Natural killer cell (primary cell): ENCODE results near the gene ABCF2. TPM values are rescaled to one million over a fixed set of nuclear protein-coding genes. Genes with fewer than 3 reads are reported as not detected.

Source experiments
- ATAC-seq, 3 donors: fragments of 150-1000 bp in 2 of 3; fragments of 200-7000 bp in 1 of 3; cut with Tn5 transposase; 1 replicate in 1 of 3; 2 replicates in 2 of 3; pipeline ENCODE4 v1.10.0; 2021; ENCODE audit warnings: mild to moderate bottlenecking in 2 of 3, moderate library complexity in 2 of 3
- DNase-seq, 2 donors: peaks; one replicate each; pipeline versions ENCODE4 v3.0.0 to v3.0.0-alpha.2; 2013 to 2021; ENCODE audit warnings: mixed read lengths in 1 of 2
- H3K27ac ChIP-seq: one replicate; pipeline ENCODE4 v1.5.1; 2013; ENCODE audit warnings: mild to moderate bottlenecking, low read length
- H3K27me3 ChIP-seq: one replicate; pipeline ENCODE4 v1.6.1; 2013; ENCODE audit warnings: low read length; ENCODE audit not compliant: control insufficient read depth, insufficient read depth
- H3K36me3 ChIP-seq: one replicate; pipeline ENCODE4 v1.6.1; 2013; ENCODE audit warnings: low read length; ENCODE audit not compliant: control insufficient read depth, insufficient read depth
- H3K4me1 ChIP-seq: one replicate; pipeline ENCODE4 v1.6.1; 2013; ENCODE audit warnings: low read length; ENCODE audit not compliant: control insufficient read depth, insufficient read depth
- H3K4me3 ChIP-seq: one replicate; pipeline ENCODE4 v1.5.1; 2013; ENCODE audit warnings: low read length
- H3K9me3 ChIP-seq: one replicate; pipeline ENCODE4 v1.6.1; 2013; ENCODE audit warnings: low read length; ENCODE audit not compliant: control insufficient read depth, insufficient read depth
- H3K27ac Mint-ChIP-seq, 2 donors: one replicate each; pipeline ENCODE4 v1.8.0; 2022; ENCODE audit warnings: mild to moderate bottlenecking in 2 of 2, mixed read lengths in 2 of 2, moderate library complexity in 1 of 2
- H3K27me3 Mint-ChIP-seq, 2 donors: one replicate each; pipeline ENCODE4 v1.8.0; 2022; ENCODE audit warnings: low read depth in 2 of 2, mixed read lengths in 2 of 2
- H3K36me3 Mint-ChIP-seq: one replicate; pipeline ENCODE4 v1.8.0; 2022; ENCODE audit warnings: mixed read lengths
- H3K4me1 Mint-ChIP-seq, 2 donors: one replicate each; pipeline ENCODE4 v1.8.0; 2022; ENCODE audit warnings: mixed read lengths in 2 of 2
- H3K4me3 Mint-ChIP-seq: one replicate; pipeline ENCODE4 v1.8.0; 2022; ENCODE audit warnings: mild to moderate bottlenecking, moderate library complexity, mixed read lengths
- H3K9me3 Mint-ChIP-seq, 2 donors: one replicate each; pipeline ENCODE4 v1.8.0; 2022; ENCODE audit warnings: mixed read lengths in 2 of 2
- CTCF ChIP-seq: fragments of 200-600 bp; IDR thresholded peaks from one replicate; pipeline ENCODE4 v1.8.0; 2022; ENCODE audit warnings: antibody characterized with exemption
- WGBS: methylation state at CpG from one replicate; pipeline ENCODE4 v1.1.7; 2013; ENCODE audit warnings: missing lambda C conversion rate; ENCODE audit not compliant: insufficient coverage; 5-methylcytosine and 5-hydroxymethylcytosine counted together
- intact Hi-C: fragments of 100-400 bp; cut with micrococcal nuclease; formaldehyde crosslinking; loops from one replicate; pipeline ENCODE4 v1.14.2; 2022
- total RNA-seq, 4 donors: library from RNA; stranded (reverse); fragments of 120-200 nt in 1 of 4; gene quantifications; one replicate each; pipeline versions ENCODE4 v1.2.3 to v1.2.4, GENCODE V29; 2013 to 2022

ABCF2 gene
- total RNA-seq, 3 donors from 2014 or later (not counting 1 experiment from before 2014, with no cell fraction given) = 12.1 to 26.1 (median 17.6) TPM

GRCh38 chr7:151231080-151231479 lies 4.1 kb upstream of the ABCF2 start:
- H3K9me3 Mint-ChIP-seq = no peaks in the 10 kb centered on the region
- ATAC-seq = no peak
- TF ChIP-seq CTCF = no peak

GRCh38 chr7:151229249-151229648 lies 2.2 kb upstream of the ABCF2 start:
- Mint-ChIP-seq H3K36me3 (no peaks in the 10 kb centered on the region), H3K27me3 (no peaks in the 10 kb centered on the region), H3K4me1 (peaks cover 46 to 53% of the 10 kb centered on the region in 2 donors), H3K4me3 (peak overlapping the region; percentile 9), H3K27ac (no peak overlapping the region), H3K9me3 (no peaks in the 10 kb centered on the region)
- Histone ChIP-seq H3K9me3 (no peaks in the 10 kb centered on the region), H3K4me1 (peaks cover 46% of the 10 kb centered on the region), H3K36me3 (peaks cover 6% of the 10 kb centered on the region), H3K4me3 (no peak overlapping the region), H3K27me3 (no peaks in the 10 kb centered on the region), H3K27ac (no peak overlapping the region)
- 95% methylated on average over 9 of the region's 10 CpGs for WGBS
- TF ChIP-seq CTCF = no peak
- DNase-seq = no peak
- no peak for ATAC-seq
- intact Hi-C loops = loop anchor here (5.0 kb wide), 1 partner anchor 113 kb away; the partner anchor contains the start of gene NUB1

More at GRCh38 chr7:151231080-151231479, 4.1 kb upstream of the ABCF2 start:
- H3K27ac Mint-ChIP-seq = peak overlapping the region in 1 of 2 donors; percentile 98
- no peak for DNase-seq
- peaks cover 41% of the 10 kb centered on the region for H3K4me1 ChIP-seq
- peak overlapping the region; percentile 37 for H3K4me3 Mint-ChIP-seq
- H3K27me3 ChIP-seq = no peaks in the 10 kb centered on the region
- no peak overlapping the region for H3K4me3 ChIP-seq
- H3K27me3 Mint-ChIP-seq = no peaks in the 10 kb centered on the region
- H3K36me3 Mint-ChIP-seq = no peaks in the 10 kb centered on the region
- 95% methylated on average over 1 of the region's 1 CpG for WGBS
- no peak overlapping the region for H3K27ac ChIP-seq
- peaks cover 40 to 48% of the 10 kb centered on the region in 2 donors for H3K4me1 Mint-ChIP-seq
- intact Hi-C loops = no loop called here
- peaks cover 13% of the 10 kb centered on the region for H3K36me3 ChIP-seq
- no peaks in the 10 kb centered on the region for H3K9me3 ChIP-seq

- Mint-ChIP-seq H3K4me1 (peaks cover 36 to 43% of the 10 kb centered on the region in 2 donors), H3K27me3 (no peaks in the 10 kb centered on the region)
- 88% methylated on average over 10 of the region's 10 CpGs for WGBS
Measured at GRCh38 chr7:151228024-151228866, 1.2 kb upstream of the ABCF2 start.

More at GRCh38 chr7:151228024-151228866, 1.2 kb upstream of the ABCF2 start:
- H3K4me3 Mint-ChIP-seq = peak overlapping the region; percentile 95
- intact Hi-C loops = loop anchor here (5.0 kb wide), 1 partner anchor 114 kb away; the partner anchor contains the start of gene NUB1
- no peak for ATAC-seq
- Histone ChIP-seq H3K27ac (peak overlapping the region; percentile 61), H3K36me3 (peaks cover 16% of the 10 kb centered on the region), H3K4me1 (peaks cover 36% of the 10 kb centered on the region), H3K27me3 (no peaks in the 10 kb centered on the region), H3K4me3 (no peak overlapping the region), H3K9me3 (no peaks in the 10 kb centered on the region)
- no peaks in the 10 kb centered on the region for H3K9me3 Mint-ChIP-seq
- TF ChIP-seq CTCF = no peak
- H3K27ac Mint-ChIP-seq = peak overlapping the region; percentile 86 to 94
- no peak for DNase-seq
- no peaks in the 10 kb centered on the region for H3K36me3 Mint-ChIP-seq
